Suprapubic skin (tissue), 3 donors: ENCODE data around the gene PAPOLG.

Source experiments
- CTCF ChIP-seq, 2 donors: fragments of 200-600 bp in 1 of 2; fragments of 450-650 bp in 1 of 2; sonication (generic) in 1 of 2; IDR thresholded peaks; one replicate each; pipeline ENCODE4 v1.5.1; 2016 to 2019; ENCODE audit warnings: antibody characterized with exemption in 2 of 2, mild to moderate bottlenecking in 1 of 2, moderate library complexity in 1 of 2
- EP300 ChIP-seq: sonication (generic); formaldehyde crosslinking; IDR thresholded peaks from one replicate; pipeline ENCODE4 v1.6.1; 2017; ENCODE audit warnings: antibody characterized with exemption
- POLR2A ChIP-seq, 2 donors: fragments of 450-650 bp; IDR thresholded peaks; one replicate each; pipeline ENCODE4 v1.6.1; 2017; ENCODE audit warnings: antibody characterized with exemption in 2 of 2, mild to moderate bottlenecking in 2 of 2, moderate library complexity in 2 of 2

GRCh38 chr2:60834270-60834717, 78.2 kb downstream of the PAPOLG start:
- TF ChIP-seq POLR2A (IDR thresholded peaks at IDR 0.05) (no peak), EP300 (no peak), CTCF (IDR thresholded peaks at IDR 0.05) (no peak)
